Measurements from ENCODE around the gene ADAM19.

ADAM19 gene

DNA sequence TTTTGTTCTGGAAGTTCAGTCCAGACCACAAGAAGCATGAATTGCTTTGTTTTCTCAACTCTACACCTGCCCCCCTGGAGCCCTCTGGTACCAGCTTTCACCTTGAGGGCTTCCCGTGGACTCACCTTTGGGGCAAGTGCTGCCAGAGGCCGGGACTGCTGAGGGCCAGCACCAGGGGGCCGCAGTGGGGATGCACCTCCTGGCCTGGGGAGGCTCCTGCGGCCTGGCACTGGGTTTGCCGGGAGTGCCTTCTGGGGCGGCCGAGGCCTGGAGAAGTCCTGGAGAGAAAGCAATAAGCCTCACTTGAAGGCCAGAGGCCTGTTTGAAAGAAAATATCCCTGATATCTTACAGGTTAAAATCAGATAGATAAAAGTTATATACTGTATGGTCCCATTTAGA lies 93.9 kb downstream of the ADAM19 start:
- no peak for DNase-seq

DNA sequence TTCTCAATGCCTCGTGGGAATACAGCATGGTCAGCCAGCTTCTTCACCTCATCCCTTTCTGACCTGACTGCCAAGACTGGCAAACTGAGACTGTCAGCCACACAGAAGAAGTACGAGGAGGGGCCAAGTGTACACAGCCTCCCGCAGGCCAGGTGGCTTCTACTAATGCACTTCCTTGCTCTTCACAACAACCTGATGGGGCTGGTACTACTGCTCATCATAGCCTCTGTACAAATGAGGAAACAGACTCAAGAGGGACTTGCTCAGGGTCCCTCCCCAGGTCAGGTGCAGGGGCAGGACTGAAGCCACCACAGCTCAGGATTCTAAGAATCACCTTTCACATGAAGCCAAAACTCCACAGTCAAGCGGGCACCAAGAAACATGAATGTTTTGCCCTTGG lies 94.3 kb downstream of the ADAM19 start:
- DNase-seq, result no peak

DNA sequence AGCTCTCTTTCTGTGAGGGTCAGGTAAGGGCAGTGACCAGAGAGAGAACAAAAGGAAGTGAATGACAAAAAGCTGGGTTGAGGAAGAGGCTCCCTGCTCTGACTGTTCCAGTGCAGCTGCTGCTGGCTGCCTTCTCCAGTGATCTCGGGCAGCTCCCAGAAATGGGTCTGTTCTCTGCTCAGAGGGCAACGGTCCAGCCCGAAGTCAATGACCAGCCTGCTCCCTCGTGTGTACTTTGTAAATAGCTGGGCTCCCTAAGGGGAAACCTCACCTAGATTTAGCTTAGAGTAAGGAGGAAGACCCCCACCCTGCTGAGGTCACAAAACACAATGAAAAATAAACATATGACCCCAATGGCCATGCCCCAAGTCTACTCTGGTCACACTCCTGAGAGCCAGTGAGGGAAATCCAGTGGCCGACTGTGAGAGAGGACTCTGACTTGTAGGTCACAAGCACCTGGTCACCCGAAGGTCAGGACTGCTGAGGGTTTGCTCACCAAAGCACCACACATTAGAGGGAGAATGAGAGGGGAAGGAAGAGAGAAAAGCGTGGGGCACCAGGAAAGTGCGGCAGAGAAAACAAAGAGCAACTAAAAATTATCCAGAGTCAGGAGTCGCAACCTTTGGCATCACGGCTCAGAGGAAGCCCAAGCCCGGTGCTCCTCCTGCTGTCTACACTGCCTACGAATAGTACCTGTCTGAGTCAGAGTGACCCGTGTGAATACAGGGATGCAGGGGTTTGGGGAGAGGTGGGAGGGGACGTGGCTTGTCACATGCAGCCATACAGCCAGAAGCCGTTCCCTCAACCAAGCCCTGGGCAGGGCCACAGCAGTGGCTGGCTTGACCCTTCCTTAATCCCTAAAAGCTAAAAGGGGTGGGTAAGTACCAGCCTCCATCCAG lies 95.7 kb downstream of the ADAM19 start:
- DNase-seq, result no peak

DNA sequence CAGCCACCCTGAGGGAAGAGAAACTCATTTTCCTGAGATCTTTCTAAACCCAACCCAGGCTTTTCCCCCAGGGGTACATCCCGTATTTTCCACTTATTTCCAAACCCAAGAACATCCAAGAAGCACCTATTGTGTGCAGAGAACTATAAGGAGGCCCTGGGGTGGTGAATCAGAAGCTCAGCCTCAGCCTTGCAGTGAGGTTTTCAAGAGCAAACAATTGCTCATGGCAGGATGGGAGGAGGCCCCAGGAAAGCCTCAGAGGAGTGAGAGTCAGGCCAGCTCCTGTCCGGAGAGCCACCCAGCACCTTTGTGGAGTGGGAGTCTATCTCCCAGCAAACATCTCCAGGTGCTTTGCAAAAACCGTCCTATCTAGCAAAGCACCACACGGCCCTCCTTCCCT lies 96.4 kb downstream of the ADAM19 start:
- DNase-seq, result no peak

DNA sequence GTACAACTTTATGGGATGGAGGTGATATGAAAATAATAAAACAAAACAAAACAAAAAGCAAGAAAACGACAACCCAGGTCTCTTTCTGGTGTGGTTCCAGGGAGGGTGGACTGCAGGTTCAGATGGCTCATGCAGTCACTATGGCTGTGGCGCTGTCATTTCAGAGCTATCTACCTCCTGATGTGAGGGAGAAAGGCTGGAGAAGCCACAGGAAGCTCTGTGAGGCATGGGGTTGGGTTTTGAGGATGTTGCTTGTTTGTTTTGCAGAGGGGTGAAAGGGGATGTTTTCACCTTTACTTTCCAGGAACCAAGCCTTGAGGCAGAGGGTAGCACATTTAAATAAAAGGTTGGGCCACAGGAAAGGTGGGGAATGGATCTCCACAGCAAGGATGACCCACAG lies 96.8 kb downstream of the ADAM19 start:
- DNase-seq, result no peak

DNA sequence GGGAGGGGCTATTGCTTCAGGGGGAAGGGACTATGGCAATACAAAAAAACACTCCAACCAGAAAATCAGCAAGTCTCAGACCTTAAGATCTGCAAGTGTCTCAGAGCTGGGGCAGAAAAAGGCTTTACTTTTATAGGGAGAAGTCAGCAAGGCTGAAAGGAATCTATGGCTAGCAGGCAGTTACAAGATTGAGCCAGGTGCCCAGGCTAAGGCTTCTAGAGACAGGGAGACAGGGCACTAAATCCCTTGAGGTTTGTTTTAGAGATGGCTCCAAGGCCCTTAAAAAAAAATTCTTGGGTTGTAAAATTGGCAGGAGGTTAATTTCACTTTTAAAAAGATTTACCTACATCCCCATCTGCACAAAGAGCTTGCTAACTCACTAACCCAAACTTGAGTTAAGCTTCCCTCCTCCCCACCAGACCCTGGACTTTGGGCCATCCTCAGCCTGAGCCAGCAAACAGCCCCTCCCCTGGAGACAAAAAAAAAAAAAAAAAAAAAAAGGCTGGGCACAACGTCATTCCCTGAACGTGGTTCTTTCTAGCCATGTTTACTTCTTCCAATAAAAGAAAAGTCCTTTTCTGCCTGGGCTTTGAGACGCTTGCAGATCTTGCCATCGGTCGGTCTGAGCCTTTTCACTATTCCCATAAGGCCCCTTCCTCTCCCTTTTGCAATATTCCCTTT lies 97.6 kb downstream of the ADAM19 start:
- no peak for DNase-seq

DNA sequence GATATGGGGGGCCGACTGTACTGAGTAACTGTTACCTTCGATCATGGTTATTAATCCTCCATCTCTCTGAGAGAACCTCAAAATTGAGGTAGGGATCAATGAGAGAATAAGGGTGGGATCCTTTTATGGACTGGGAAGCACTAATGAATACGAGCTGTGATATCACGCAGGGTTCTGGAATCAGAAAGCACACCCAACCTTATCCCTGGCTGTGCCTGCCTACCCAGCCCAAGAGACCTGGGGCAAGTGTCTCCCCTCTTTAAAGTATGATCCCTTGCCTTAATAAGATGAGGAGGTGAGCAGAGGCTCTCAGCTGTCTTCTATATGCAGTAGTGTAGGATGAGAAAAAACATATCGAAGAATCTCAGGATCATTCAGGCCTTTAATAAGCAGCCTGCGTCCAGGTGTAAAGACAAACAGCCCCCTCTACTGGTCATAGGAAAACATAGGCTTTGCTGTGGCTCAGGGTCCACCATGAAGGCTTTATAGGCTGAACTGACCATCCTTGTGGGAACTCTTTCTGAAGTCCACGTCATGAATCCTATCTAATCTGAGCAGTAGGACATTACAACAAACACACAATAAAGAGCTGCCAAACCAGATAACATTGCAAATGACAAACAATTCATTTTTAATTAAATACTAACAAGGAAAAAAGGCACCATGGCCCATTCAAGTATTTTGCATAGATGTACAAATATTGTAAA lies 98.7 kb downstream of the ADAM19 start:
- DNase-seq, result peak; percentile 19

DNA sequence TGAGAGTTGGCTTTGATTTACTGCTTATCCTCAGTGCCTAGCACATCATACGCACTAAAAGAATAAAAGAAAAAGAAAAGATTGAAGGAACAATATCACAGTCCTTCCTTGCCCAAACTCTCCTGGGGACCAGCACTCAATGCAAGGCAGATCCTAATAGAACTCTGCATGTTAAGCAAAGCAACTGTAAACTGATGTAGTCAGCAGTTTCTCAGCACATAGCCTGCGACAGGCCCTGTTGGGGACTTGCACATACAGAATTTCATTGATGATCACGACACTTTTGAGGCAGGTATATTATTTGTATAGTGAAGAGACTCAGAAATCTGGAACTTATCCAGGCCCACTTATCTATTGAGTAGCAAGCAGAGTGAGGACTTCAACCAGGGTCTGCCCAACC lies 100.1 kb downstream of the ADAM19 start:
- DNase-seq, result no peak

DNA sequence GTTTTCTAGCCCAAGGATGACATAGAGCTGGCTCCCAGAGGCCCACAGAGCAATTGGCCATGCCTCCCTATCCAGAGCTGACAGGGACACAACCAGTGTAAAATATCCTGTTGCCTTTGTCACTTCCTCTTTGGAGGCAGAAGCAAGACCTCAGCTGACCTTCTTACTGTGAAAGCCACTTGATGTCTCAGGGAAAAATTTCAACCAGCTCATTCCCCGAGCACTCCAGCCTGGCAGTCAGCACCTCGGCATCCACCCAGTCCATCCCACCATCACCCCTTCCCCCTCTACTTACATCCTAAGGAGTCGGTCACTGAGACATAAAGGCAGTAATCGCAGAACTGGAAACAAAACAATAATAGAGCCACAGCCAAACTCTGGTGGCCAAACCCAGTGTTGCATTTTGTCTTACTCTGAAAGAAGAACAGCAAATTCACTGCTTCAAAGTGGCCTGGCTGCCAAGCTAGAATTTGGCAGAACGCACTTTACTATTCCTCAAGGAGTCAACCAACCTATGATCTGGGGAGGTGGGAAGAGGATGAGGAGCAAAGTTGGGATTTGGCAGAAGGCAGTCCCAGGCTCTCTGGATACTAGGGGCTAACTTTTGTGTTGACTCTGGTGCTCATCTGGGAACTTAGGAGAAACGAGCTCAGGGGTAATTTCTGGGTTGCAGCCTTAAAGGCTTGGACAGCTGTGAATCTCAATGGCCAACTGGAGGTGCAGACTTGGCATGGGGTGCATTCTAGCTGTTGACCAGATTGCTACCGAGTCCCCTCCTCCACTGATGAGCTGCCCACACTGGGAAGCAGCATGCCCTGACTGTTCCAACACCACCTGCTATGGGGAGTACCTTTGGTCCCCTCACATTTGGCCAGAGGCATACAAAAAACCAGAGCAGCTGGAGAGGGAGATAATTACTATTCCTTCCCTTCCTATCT lies 101.9 kb downstream of the ADAM19 start:
- no peak for DNase-seq

DNA sequence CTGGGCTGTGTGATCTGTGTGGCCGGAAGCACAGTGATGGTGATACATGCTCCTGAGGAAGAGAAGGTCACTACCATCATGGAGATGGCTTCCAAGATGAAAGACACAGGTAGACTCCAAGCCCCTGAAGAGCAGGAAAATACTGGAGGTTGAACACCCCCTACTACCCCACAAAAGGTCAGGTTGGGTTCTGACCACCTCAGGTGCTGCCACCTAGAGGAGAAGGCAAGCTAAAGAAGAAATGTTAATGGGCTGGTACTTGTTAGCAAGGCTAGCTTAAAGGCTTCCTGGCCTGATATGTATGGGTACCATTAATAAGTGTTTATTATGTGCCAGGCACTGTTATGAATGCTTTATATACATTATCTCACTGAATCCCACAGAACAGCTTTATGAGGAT lies 103.9 kb downstream of the ADAM19 start:
- no peak for DNase-seq

DNA sequence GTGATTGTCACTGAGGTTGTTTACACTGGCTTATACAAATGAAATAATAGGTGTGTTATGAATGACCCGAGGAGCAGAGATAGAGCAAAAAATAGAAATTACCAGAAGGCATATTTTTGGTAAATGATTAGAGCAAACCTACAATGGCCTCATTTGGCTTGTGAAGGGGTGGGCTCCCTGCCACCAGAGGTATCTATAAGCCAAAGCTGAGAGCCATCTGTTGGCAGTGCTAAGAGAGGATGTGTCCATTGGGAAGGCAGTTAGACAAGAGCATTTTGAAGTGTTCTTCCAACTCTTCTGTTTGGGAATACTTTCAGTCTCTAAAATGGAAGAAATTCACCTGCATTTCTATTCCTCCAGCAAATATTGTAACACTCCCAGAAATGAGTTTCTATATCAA lies 104.9 kb downstream of the ADAM19 start:
- no peak for DNase-seq

DNA sequence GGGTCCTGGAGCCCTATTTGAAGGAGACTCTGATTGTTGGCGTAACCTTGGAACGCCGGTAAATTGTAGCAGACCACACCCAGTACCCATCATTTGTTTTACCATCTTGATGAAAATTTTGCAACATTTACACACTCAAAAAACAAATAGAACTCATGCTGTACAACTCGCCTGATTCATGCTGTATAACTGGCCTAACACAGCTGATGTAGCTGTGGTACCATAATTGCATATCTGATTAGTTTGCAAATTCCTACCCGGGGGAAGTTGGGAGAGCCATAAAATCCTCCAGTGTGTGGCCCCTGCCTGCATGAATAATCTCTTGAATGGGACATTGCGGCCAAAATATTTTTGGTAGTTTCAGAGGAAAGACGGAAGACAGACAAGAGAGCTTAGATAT lies 105.9 kb downstream of the ADAM19 start:
- DNase-seq, result no peak

DNA sequence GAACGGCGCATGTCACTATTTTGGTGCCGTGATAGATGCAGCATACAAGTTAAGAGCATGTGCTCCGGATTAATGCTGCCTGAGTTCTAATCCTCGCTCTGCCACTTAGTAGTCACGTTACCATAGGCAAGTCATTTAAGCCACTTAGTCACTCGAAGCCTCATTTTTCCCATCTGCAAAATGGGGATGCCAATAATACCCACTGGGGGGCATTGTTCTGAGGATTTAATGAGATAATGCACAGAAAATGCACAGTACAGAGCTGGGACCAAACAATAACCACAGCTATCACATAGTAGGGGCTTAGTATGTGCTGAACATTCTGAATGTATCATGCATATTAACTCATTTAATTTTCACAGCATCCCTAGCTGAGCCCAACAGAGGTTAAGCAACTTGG lies 106.5 kb downstream of the ADAM19 start:
- no peak for DNase-seq

DNA sequence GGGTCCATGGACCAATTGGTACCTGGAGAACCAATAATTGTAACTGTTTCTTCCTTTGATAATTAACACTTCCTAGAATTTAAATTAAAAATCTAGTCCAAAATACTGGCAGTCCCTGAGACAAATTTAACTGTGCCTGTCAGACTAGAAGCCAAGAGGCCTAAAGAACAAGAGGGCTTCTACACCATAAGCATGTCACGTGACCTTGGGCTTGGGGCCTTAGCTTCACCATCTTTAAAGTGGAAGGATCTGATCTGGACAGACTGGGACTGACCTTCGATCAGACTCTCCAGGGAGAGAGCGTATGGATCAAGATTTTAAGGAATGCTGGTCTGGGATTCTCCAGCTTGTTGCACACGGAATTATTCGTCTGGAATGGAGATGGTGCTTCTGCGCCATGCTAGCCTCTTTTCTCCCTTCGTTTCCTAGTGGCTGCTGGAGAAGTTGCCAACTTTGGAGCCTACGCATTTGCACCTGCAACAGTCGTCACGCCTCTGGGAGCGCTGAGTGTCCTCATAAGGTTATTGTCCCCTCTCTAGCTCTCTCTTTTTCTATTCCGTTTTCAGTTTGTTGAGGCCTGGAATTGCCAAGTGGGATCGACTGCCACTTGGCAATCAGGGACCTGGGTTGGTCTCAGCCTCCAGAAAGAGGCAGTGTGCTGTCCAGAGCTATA lies 107.1 kb downstream of the ADAM19 start:
- no peak for DNase-seq

DNA sequence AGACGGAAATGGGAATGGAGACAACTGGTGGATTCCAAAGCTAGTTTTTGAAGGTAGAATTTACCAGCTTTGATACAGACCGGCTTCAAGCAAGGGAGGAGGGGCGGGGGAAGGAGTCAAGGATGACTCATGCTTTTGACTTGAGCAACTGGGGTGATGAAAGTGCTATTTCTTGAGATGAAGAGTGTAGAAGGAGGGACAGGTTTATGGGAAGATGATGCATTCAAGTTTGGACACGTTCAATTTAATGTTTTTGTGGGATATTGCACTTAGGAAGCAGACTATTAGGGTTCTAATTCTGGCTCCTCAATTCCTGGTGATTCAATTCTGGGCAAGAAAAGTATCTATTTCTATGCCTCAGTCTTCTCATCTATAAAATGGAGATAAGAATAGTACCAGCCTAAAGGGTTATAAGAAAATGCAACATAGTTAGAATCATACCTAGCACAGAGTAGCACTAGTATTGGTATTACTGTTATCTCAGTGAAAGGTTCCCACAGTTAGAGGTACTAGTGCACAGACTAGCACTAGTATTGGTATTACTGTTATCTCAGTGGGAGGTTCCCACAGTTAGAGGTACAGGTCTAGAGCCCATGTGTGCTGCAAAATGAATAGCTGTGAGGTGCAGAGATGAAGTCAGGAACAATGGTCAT lies 110.9 kb downstream of the ADAM19 start:
- DNase-seq, result peak; percentile 60

DNA sequence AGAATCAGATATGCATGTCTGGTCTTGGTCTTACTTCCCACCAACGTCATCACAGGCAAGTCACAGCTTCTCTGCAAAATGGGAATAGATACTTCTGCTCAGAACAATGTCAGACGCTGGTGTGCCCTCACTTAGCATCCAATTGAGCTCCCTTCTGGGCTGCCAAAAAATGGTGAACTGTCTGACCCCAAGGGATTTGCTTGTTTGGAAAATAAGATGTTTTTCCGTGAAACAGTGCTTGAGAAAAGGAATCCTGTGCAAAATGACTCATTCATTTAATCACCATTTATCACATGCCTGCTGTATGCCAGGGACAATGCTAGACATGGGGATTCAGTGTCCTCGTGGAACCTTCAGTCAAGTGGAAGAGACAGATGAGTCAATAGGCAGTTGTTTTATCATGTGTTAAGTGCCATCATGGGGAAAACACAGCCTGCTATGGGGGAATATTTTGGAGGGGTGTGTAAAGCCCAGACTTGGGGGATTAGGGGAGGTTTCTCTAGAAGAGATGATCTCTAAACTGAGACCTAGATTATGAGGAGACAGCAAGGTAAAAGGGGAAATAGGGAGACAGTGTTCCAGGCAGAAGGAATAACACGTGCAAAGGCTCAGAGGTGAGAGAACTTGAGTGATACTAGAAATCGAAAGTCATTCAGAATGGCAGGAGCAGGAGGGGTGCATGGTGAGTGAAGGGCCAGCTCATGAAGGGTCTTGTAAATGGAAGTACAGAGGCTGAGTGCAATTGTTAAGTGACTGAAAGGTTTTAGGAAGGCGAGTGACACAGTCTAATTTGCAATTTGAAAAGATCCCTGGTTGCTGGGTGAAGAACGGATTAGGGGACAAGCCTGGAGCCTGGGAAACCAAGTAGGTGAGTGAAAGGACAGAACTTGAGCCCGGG lies 111.7 kb downstream of the ADAM19 start:
- no peak for DNase-seq

DNA sequence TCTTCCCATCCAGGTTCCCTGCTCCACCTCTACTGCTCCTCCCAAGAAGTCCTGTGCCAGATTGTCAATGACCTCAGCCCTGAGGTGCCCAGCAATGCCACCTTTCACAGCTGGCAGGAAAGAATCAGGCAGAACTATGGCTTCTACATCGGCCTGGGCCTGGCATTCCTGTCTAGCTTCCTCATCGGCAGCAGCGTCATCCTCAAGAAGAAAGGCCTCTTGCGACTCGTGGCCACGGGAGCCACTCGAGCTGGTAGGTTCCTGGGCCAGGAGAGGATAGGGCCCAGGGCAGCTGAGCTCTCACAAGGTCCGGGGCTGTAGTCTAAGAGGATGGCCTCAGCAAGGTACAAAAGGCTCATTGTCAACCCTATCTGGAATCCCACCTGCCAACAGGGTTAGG lies 112.5 kb downstream of the ADAM19 start:
- no peak for DNase-seq

DNA sequence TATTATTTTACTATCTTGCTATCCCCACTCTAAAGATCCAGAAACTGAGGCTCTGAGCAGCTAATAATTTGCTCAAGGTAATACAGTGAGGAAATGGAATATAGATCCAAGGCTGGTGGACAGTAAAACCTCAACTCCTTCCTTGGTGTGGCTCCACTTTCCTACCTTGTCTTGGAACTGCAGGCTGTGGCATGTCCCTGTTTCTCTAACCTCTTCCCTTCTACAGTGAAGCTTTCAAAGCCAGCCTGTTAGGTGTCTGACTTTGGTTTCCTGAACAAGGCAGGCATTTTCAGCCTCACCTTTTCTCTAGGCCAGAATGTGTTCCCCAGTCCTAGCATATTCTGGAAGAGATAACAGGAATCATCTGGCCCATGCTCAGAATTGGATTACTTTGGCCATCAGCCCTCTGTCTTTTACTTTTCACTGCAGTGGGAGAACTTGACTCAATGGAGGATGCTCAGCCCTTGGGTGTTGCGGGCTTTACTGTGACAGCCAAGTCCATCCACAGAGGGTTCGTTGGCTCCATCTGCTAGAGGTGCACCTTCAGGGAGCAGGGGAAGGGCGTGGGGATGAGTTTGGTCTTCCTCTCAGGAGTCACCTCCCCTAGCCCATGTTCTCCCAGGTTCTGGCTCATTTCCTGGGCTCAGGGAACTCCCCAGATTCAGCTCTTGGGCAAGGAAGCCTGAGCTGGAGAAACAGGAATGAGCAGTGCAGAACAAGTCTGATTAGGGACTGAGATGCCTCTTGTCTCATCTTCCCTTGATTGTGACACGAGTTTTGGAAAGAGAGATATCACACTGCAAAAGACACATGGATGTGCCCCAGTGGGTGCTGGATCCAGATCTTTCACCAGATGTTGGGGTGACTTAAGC lies 114.4 kb downstream of the ADAM19 start:
- no peak for DNase-seq
